HepG2 (cell line): ENCODE data around the gene DYNC1LI2. TPM values are rescaled to one million over a fixed set of nuclear protein-coding genes. Genes with fewer than 3 reads are reported as not detected.

ENCODE experiments used
- EHMT2 ChIP-seq: fragments of 200-600 bp; sonication (generic); IDR thresholded peaks from 2 replicates; pipeline ENCODE4 v1.7.0; 2017; ENCODE audit warnings: antibody characterized with exemption, low read depth, low read length, borderline replicate concordance
- PCBP2 ChIP-seq: fragments of 200-400 bp; formaldehyde crosslinking; optimal IDR thresholded peaks from 2 replicates; pipeline ENCODE3; 2018; ENCODE audit warnings: low read length, low read depth; ENCODE audit not compliant: poor library complexity, severe bottlenecking
- TBX3 ChIP-seq: fragments of 450-650 bp; IDR thresholded peaks from 2 replicates; pipeline ENCODE4 v1.6.1; 2017; ENCODE audit warnings: antibody characterized with exemption, mild to moderate bottlenecking, inconsistent platforms, borderline replicate concordance
- ZIK1 ChIP-seq: sonication (generic); formaldehyde crosslinking; IDR thresholded peaks from 2 replicates; pipeline ENCODE4 v1.5.0; 2020; ENCODE audit warnings: mild to moderate bottlenecking, low read depth, missing genetic modification reagents, borderline replicate concordance
- ZNF737 ChIP-seq: sonication (generic); formaldehyde crosslinking; IDR thresholded peaks from 2 replicates; pipeline ENCODE4 v1.5.0; 2020; ENCODE audit warnings: missing genetic modification reagents, mild to moderate bottlenecking, borderline replicate concordance
- polyA plus RNA-seq, 8 experiments: library from polyadenylated mRNA; depleted of rRNA in 3 of 8; stranded (reverse) in 7 of 8; unstranded in 1 of 8; fragments of >200 nt; fragmentation: Illumina TruSeq in 4 of 8; extraction: Trizol in 4 of 8; gene quantifications; 2 replicates each; pipeline versions ENCODE4 v1.2.1 to v1.2.3, GENCODE V29; 2011 to 2016; ENCODE audit warnings: low read depth in 4 of 8, missing spikeins in 1 of 8, mixed read lengths in 1 of 8; ENCODE audit not compliant: insufficient read depth in 1 of 8
- total RNA-seq, 5 experiments: library from RNA; depleted of rRNA; stranded (reverse); fragments of >200 nt; fragmentation: Illumina TruSeq; extraction: Trizol; gene quantifications; 2 replicates each; pipeline ENCODE4 v1.2.3, GENCODE V29; 2016; ENCODE audit warnings: low read depth in 1 of 5
- TF ChIP-seq, protein P1 (sequence below): sonication (generic); formaldehyde crosslinking; IDR thresholded peaks from 2 replicates; pipeline ENCODE4 v1.8.0; 2022; ENCODE audit warnings: missing genetic modification reagents, low read depth, mild to moderate bottlenecking, borderline replicate concordance
- TF ChIP-seq, protein P2 (sequence below): sonication (generic); formaldehyde crosslinking; IDR thresholded peaks from 2 replicates; pipeline ENCODE4 v1.5.0; 2020; ENCODE audit warnings: mild to moderate bottlenecking, missing genetic modification reagents
- TF ChIP-seq, protein P3 (sequence below): sonication (generic); formaldehyde crosslinking; IDR thresholded peaks from 2 replicates; pipeline ENCODE4 v1.4.0; 2020; ENCODE audit warnings: missing genetic modification reagents
- TF ChIP-seq, protein P4 (sequence below): sonication (generic); formaldehyde crosslinking; IDR thresholded peaks from 2 replicates; pipeline ENCODE4 v1.5.0; 2020; ENCODE audit warnings: mild to moderate bottlenecking, missing genetic modification reagents, borderline replicate concordance
- TF ChIP-seq, protein P5 (sequence below): sonication (generic); formaldehyde crosslinking; IDR thresholded peaks from 2 replicates; pipeline ENCODE4 v1.5.0; 2020; ENCODE audit warnings: mild to moderate bottlenecking, missing genetic modification reagents, borderline replicate concordance

The DYNC1LI2 gene
- total and polyA plus RNA-seq, 2 of the 13 experiments (the other 11 are each of a cell fraction or from before 2014, with no cell fraction given), result 65.5 to 135 TPM

DNA sequence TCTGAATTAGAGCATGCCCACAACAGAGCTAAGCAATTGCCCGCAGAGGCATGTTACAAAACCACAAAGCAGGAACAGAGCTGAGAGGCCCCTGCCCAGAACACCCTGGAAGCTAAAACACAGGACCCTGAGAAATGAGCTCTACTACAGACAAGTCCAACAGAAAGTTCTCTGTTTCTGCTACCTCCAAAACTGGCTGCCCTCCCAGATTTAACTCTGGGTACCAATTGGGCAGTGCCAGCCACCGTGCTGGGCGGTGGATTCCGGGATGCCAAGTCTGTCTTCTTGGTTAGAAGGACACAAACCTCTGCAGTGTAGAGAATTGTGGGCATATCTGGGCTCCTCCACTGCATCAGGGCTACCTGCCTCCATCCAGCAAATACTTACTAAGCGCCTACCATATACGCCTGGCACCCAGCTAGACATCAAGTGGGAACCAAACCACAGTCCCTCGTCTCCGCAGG lies 55.9 kb downstream of the DYNC1LI2 start (continued):
- TF ChIP-seq EHMT2 (no peak), PCBP2 (no peak), ZNF737 (CRISPR knock-in tag) (0 out of 2 replicates have a peak, but pooled peaks have one; percentile 75), TBX3 (no peak), ZIK1 (CRISPR knock-in tag) (no peak)
- TF ChIP-seq, protein P1, sequence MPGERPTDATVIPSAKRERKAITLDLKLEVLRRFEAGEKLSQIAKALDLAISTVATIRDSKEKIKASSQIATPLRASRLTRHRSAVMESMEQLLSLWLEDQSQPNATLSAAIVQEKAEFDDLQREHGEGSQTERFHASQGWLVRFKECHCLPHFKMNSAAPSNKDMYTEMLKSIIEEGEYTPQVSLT (CRISPR knock-in tag), result no peak
- TF ChIP-seq, protein P2, sequence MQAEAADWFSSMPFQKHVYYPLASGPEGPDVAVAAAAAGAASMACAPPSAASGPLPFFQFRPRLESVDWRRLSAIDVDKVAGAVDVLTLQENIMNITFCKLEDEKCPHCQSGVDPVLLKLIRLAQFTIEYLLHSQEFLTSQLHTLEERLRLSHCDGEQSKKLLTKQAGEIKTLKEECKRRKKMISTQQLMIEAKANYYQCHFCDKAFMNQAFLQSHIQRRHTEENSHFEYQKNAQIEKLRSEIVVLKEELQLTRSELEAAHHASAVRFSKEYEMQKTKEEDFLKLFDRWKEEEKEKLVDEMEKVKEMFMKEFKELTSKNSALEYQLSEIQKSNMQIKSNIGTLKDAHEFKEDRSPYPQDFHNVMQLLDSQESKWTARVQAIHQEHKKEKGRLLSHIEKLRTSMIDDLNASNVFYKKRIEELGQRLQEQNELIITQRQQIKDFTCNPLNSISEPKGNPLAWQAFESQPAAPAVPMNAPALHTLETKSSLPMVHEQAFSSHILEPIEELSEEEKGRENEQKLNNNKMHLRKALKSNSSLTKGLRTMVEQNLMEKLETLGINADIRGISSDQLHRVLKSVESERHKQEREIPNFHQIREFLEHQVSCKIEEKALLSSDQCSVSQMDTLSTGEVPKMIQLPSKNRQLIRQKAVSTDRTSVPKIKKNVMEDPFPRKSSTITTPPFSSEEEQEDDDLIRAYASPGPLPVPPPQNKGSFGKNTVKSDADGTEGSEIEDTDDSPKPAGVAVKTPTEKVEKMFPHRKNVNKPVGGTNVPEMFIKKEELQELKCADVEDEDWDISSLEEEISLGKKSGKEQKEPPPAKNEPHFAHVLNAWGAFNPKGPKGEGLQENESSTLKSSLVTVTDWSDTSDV (CRISPR knock-in tag), result no peak
- TF ChIP-seq, protein P3, sequence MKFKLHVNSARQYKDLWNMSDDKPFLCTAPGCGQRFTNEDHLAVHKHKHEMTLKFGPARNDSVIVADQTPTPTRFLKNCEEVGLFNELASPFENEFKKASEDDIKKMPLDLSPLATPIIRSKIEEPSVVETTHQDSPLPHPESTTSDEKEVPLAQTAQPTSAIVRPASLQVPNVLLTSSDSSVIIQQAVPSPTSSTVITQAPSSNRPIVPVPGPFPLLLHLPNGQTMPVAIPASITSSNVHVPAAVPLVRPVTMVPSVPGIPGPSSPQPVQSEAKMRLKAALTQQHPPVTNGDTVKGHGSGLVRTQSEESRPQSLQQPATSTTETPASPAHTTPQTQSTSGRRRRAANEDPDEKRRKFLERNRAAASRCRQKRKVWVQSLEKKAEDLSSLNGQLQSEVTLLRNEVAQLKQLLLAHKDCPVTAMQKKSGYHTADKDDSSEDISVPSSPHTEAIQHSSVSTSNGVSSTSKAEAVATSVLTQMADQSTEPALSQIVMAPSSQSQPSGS, result no peak
- TF ChIP-seq, protein P4, sequence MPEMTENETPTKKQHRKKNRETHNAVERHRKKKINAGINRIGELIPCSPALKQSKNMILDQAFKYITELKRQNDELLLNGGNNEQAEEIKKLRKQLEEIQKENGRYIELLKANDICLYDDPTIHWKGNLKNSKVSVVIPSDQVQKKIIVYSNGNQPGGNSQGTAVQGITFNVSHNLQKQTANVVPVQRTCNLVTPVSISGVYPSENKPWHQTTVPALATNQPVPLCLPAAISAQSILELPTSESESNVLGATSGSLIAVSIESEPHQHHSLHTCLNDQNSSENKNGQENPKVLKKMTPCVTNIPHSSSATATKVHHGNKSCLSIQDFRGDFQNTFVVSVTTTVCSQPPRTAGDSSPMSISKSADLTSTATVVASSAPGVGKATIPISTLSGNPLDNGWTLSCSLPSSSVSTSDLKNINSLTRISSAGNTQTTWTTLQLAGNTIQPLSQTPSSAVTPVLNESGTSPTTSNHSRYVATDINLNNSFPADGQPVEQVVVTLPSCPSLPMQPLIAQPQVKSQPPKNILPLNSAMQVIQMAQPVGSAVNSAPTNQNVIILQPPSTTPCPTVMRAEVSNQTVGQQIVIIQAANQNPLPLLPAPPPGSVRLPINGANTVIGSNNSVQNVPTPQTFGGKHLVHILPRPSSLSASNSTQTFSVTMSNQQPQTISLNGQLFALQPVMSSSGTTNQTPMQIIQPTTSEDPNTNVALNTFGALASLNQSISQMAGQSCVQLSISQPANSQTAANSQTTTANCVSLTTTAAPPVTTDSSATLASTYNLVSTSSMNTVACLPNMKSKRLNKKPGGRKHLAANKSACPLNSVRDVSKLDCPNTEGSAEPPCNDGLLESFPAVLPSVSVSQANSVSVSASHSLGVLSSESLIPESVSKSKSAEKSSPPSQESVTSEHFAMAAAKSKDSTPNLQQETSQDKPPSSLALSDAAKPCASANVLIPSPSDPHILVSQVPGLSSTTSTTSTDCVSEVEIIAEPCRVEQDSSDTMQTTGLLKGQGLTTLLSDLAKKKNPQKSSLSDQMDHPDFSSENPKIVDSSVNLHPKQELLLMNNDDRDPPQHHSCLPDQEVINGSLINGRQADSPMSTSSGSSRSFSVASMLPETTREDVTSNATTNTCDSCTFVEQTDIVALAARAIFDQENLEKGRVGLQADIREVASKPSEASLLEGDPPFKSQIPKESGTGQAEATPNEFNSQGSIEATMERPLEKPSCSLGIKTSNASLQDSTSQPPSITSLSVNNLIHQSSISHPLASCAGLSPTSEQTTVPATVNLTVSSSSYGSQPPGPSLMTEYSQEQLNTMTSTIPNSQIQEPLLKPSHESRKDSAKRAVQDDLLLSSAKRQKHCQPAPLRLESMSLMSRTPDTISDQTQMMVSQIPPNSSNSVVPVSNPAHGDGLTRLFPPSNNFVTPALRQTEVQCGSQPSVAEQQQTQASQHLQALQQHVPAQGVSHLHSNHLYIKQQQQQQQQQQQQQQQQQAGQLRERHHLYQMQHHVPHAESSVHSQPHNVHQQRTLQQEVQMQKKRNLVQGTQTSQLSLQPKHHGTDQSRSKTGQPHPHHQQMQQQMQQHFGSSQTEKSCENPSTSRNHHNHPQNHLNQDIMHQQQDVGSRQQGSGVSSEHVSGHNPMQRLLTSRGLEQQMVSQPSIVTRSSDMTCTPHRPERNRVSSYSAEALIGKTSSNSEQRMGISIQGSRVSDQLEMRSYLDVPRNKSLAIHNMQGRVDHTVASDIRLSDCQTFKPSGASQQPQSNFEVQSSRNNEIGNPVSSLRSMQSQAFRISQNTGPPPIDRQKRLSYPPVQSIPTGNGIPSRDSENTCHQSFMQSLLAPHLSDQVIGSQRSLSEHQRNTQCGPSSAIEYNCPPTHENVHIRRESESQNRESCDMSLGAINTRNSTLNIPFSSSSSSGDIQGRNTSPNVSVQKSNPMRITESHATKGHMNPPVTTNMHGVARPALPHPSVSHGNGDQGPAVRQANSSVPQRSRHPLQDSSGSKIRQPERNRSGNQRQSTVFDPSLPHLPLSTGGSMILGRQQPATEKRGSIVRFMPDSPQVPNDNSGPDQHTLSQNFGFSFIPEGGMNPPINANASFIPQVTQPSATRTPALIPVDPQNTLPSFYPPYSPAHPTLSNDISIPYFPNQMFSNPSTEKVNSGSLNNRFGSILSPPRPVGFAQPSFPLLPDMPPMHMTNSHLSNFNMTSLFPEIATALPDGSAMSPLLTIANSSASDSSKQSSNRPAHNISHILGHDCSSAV (CRISPR knock-in tag), result no peak
- TF ChIP-seq, protein P5, sequence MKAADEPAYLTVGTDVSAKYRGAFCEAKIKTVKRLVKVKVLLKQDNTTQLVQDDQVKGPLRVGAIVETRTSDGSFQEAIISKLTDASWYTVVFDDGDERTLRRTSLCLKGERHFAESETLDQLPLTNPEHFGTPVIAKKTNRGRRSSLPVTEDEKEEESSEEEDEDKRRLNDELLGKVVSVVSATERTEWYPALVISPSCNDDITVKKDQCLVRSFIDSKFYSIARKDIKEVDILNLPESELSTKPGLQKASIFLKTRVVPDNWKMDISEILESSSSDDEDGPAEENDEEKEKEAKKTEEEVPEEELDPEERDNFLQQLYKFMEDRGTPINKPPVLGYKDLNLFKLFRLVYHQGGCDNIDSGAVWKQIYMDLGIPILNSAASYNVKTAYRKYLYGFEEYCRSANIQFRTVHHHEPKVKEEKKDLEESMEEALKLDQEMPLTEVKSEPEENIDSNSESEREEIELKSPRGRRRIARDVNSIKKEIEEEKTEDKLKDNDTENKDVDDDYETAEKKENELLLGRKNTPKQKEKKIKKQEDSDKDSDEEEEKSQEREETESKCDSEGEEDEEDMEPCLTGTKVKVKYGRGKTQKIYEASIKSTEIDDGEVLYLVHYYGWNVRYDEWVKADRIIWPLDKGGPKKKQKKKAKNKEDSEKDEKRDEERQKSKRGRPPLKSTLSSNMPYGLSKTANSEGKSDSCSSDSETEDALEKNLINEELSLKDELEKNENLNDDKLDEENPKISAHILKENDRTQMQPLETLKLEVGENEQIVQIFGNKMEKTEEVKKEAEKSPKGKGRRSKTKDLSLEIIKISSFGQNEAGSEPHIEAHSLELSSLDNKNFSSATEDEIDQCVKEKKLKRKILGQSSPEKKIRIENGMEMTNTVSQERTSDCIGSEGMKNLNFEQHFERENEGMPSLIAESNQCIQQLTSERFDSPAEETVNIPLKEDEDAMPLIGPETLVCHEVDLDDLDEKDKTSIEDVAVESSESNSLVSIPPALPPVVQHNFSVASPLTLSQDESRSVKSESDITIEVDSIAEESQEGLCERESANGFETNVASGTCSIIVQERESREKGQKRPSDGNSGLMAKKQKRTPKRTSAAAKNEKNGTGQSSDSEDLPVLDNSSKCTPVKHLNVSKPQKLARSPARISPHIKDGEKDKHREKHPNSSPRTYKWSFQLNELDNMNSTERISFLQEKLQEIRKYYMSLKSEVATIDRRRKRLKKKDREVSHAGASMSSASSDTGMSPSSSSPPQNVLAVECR (CRISPR knock-in tag), result no peak
